Keratinocyte (primary cell): ENCODE measurements around the gene ATG9B. TPM values are rescaled to one million over a fixed set of nuclear protein-coding genes. Genes with fewer than 3 reads are reported as not detected.

Source experiments
- DNase-seq: peaks from one replicate; pipeline ENCODE4 v3.0.0-alpha.2; 2011; ENCODE audit warnings: low read depth, missing footprints, low spot score
- FAIRE-seq: peaks from 2 replicates; lab custom pipeline; 2011; peaks lifted over from hg19 to GRCh38; lab: Jason Lieb, UNC
- H2AFZ ChIP-seq: 2 replicates; pipeline ENCODE4 v1.6.0; 2012; ENCODE audit warnings: low read length, control low read depth, inconsistent platforms; ENCODE audit not compliant: control insufficient read depth
- H3K27ac ChIP-seq: 2 replicates; pipeline ENCODE4 v1.5.1; 2011; ENCODE audit warnings: low read length; ENCODE audit not compliant: control insufficient read depth, insufficient read depth
- H3K27me3 ChIP-seq: 3 replicates; pipeline ENCODE4 v1.6.0; 2011; ENCODE audit warnings: low read length; ENCODE audit not compliant: control insufficient read depth, insufficient read depth; ENCODE audit errors: extremely low read depth
- H3K36me3 ChIP-seq, 2 experiments: 2 replicates in 1 of 2; 3 replicates in 1 of 2; pipeline ENCODE4 v1.5.1; 2011; ENCODE audit warnings: low read length in 2 of 2, mild to moderate bottlenecking in 1 of 2; ENCODE audit not compliant: control insufficient read depth in 2 of 2, insufficient read depth in 2 of 2; ENCODE audit errors: extremely low read depth in 1 of 2
- H3K4me1 ChIP-seq: 3 replicates; pipeline ENCODE4 v1.5.1; 2011; ENCODE audit warnings: low read length; ENCODE audit not compliant: control insufficient read depth, insufficient read depth; ENCODE audit errors: extremely low read depth
- H3K4me2 ChIP-seq: 3 replicates; pipeline ENCODE4 v1.6.0; 2011; ENCODE audit warnings: low read depth, low read length; ENCODE audit not compliant: control insufficient read depth, insufficient read depth; ENCODE audit errors: extremely low read depth
- H3K4me3 ChIP-seq, 3 experiments: fragments of 200-600 bp in 1 of 3; sonication (generic) in 1 of 3; 2 replicates in 2 of 3; 3 replicates in 1 of 3; pipeline ENCODE4 v1.5.1; 2011 to 2016; ENCODE audit warnings: low read length in 3 of 3, mild to moderate bottlenecking in 3 of 3, control low read depth in 2 of 3, inconsistent platforms in 1 of 3, low read depth in 1 of 3, mixed read lengths in 1 of 3, mixed run types in 1 of 3, moderate library complexity in 1 of 3; ENCODE audit not compliant: control insufficient read depth in 2 of 3, insufficient read depth in 2 of 3; ENCODE audit errors: extremely low read depth in 1 of 3
- H3K79me2 ChIP-seq: 2 replicates; pipeline ENCODE4 v1.6.0; 2012; ENCODE audit warnings: low read length; ENCODE audit not compliant: control insufficient read depth, insufficient read depth
- H3K9ac ChIP-seq: 3 replicates; pipeline ENCODE4 v1.6.0; 2011; ENCODE audit warnings: low read length; ENCODE audit not compliant: control insufficient read depth, insufficient read depth; ENCODE audit errors: extremely low read depth
- H3K9me1 ChIP-seq: 3 replicates; pipeline ENCODE4 v1.6.0; 2011; ENCODE audit warnings: low read length; ENCODE audit not compliant: control insufficient read depth, insufficient read depth; ENCODE audit errors: extremely low read depth
- H3K9me3 ChIP-seq: 2 replicates; pipeline ENCODE4 v1.5.1; 2012; ENCODE audit warnings: low read depth, low read length; ENCODE audit not compliant: control insufficient read depth
- H4K20me1 ChIP-seq: 3 replicates; pipeline ENCODE4 v1.6.0; 2011; ENCODE audit warnings: low read length; ENCODE audit not compliant: control insufficient read depth, insufficient read depth; ENCODE audit errors: extremely low read depth
- EZH2 ChIP-seq: IDR thresholded peaks from one replicate; pipeline ENCODE4 v1.6.1; 2012; ENCODE audit warnings: inconsistent platforms, mild to moderate bottlenecking, low read length, moderate library complexity
- dilution Hi-C: fragments of 300-500 bp; cut with MboI; formaldehyde crosslinking; loops from one replicate; pipeline ENCODE4 v1.7.0; 2020; ENCODE audit warnings: low sequenced_read_pairs; ENCODE audit not compliant: extremely low pct_ligation_motif_present
- polyA plus RNA-seq, 5 experiments: library from polyadenylated mRNA; depleted of rRNA in 3 of 5; stranded (reverse) in 3 of 5; stranded (forward) in 1 of 5; unstranded in 1 of 5; fragments of >200 nt; gene quantifications; 1 replicate in 1 of 5; 2 replicates in 3 of 5; 3 replicates in 1 of 5; pipeline versions ENCODE4 v1.2.1 to v1.2.3, GENCODE V29; 2011 to 2012; ENCODE audit warnings: missing spikeins in 2 of 5, low read depth in 1 of 5, low replicate concordance in 1 of 5
- TF ChIP-seq, protein P1 (sequence below), 3 experiments: IDR thresholded peaks in 1 of 3; conservative IDR thresholded peaks in 1 of 3; optimal IDR thresholded peaks in 1 of 3; 2 replicates in 2 of 3; 3 replicates in 1 of 3; pipeline versions ENCODE3 to v1.5.1; 2011; ENCODE audit warnings: low read length in 3 of 3, mild to moderate bottlenecking in 3 of 3, moderate library complexity in 2 of 3, control low read depth in 1 of 3, inconsistent platforms in 1 of 3; ENCODE audit not compliant: insufficient read depth in 2 of 3; ENCODE audit errors: extremely low read depth in 1 of 3

The ATG9B gene
- polyA plus RNA-seq, 1 donor (not counting 4 experiments of a cell fraction or from before 2014, with no cell fraction given), result 0.12 TPM

DNA sequence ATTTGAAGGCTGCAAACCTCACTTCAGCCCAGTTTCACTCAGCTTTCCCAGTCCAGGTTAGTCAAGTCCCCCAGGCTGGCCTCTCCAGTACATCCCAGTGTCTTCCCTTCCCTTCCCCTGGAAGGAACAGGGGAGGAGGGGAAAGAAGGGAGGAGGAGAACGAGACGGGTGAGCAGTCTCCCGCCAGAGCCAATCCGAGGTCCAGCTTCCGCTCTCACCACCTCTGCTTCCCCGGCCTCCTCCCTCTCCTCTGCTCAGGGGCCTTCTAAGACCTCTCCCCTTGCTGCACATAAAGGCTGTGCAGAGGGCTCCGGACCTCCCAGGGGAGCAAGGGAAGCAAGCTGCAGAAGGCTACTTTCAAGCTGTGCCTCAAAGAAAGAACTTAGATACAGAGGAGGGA is 4.1 kb downstream of the ATG9B start:
- Histone ChIP-seq H4K20me1 (no peaks in the 10 kb centered on the region), H3K9ac (no peak overlapping the region), H3K9me3 (no peaks in the 10 kb centered on the region), H3K9me1 (no peaks in the 10 kb centered on the region), H3K79me2 (no peaks in the 10 kb centered on the region), H3K4me3 (no peak overlapping the region), H3K36me3 (no peaks in the 10 kb centered on the region), H3K4me2 (no peak overlapping the region), H2AFZ (no peak overlapping the region), H3K27me3 (peaks cover 37% of the 10 kb centered on the region), H3K4me1 (no peaks in the 10 kb centered on the region), H3K27ac (no peak overlapping the region)
- DNase-seq (no peak), FAIRE-seq (no peak)
- TF ChIP-seq, protein P1, sequence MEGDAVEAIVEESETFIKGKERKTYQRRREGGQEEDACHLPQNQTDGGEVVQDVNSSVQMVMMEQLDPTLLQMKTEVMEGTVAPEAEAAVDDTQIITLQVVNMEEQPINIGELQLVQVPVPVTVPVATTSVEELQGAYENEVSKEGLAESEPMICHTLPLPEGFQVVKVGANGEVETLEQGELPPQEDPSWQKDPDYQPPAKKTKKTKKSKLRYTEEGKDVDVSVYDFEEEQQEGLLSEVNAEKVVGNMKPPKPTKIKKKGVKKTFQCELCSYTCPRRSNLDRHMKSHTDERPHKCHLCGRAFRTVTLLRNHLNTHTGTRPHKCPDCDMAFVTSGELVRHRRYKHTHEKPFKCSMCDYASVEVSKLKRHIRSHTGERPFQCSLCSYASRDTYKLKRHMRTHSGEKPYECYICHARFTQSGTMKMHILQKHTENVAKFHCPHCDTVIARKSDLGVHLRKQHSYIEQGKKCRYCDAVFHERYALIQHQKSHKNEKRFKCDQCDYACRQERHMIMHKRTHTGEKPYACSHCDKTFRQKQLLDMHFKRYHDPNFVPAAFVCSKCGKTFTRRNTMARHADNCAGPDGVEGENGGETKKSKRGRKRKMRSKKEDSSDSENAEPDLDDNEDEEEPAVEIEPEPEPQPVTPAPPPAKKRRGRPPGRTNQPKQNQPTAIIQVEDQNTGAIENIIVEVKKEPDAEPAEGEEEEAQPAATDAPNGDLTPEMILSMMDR (optimal IDR thresholded peaks at IDR 0.05 in 1 of 3, IDR thresholded peaks at IDR 0.05 in 1 of 3, conservative IDR thresholded peaks at IDR 0.05 in 1 of 3; ENCODE audit: extremely low read depth in 1 of 3, insufficient read depth in 2 of 3, low read length in 3 of 3), result no peak
- no peak for TF ChIP-seq EZH2
- dilution Hi-C loops, result no loop called here

DNA sequence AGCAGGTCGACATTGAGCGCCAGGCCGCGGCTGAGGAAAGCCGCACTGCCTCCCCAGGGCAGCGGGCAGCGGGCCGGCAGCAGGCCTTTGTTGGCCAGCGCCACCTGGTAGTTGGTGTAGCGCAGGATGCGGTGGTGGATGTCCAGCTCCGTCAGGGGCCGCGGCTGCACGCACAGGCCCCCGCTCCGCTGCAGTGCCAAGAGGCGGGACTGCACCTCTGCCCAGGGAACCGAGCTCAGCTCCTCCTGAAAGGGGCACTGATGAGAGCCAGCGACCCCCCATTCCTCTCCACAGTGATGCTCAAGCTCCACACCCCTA is 5.2 kb downstream of the ATG9B start:
- TF ChIP-seq, protein P1 (optimal IDR thresholded peaks at IDR 0.05 in 1 of 3, IDR thresholded peaks at IDR 0.05 in 1 of 3, conservative IDR thresholded peaks at IDR 0.05 in 1 of 3; ENCODE audit: extremely low read depth in 1 of 3, insufficient read depth in 2 of 3, low read length in 3 of 3), result no peak
- TF ChIP-seq EZH2, result no peak
- H3K27me3 ChIP-seq, result peaks cover 38% of the 10 kb centered on the region
- H4K20me1 ChIP-seq, result no peaks in the 10 kb centered on the region
- H3K9ac ChIP-seq, result no peak overlapping the region
- no peak overlapping the region for H3K4me3 ChIP-seq
- dilution Hi-C loops, result no loop called here
- FAIRE-seq (no peak), DNase-seq (no peak)
- H3K4me2 ChIP-seq, result no peak overlapping the region
- no peaks in the 10 kb centered on the region for H3K9me3 ChIP-seq
- no peaks in the 10 kb centered on the region for H3K4me1 ChIP-seq
- H2AFZ ChIP-seq, result no peak overlapping the region
- H3K36me3 ChIP-seq, result no peaks in the 10 kb centered on the region
- H3K9me1 ChIP-seq, result no peaks in the 10 kb centered on the region
- H3K79me2 ChIP-seq, result no peaks in the 10 kb centered on the region
- H3K27ac ChIP-seq, result no peak overlapping the region
